ENCODE results near the gene MFAP4.

The MFAP4 gene

DNA sequence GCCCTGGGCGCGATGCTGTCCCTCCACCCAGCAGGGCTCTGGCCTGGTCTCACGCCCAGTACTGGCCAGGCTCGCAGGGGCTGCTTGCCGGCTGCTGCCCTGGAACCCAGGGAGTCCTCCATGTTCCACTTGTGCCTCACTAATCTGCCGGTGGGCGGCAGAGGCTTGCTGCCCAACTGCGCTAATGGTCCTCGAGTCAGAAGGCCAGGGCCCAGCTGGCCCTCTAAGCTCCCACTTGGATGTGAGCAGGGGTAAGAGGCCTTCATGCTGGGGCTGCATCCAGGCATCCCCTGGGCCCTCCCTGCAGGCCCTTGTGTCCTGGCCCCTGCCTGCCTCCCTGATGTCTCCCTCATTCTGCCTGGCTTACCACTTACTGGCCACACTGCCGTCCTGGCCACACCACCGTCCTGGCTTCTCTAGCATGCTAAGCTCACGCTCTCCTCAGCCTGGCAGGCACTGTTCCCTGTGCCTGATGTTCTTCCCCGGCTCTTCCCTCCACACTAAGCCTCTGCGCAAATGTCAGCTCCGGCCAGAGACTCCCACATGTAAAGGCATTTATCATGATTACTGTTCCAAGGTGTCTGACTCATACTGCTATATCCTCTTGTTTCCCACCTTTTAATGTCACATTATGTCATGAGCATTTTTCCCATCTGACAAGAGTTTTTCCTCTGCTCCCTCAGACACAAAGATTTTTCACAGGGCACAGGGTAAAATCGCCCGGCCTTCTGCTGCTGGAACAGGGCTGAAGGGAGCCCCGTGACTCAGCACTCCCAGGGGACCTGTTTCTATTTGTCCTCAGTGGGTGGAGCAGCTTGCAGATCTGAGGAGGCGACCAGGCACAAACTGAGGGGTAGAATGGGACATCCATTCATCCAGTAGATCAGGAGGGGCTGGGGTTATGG, 40.4 kb downstream of the MFAP4 start:
- DNase-seq = no peak

DNA sequence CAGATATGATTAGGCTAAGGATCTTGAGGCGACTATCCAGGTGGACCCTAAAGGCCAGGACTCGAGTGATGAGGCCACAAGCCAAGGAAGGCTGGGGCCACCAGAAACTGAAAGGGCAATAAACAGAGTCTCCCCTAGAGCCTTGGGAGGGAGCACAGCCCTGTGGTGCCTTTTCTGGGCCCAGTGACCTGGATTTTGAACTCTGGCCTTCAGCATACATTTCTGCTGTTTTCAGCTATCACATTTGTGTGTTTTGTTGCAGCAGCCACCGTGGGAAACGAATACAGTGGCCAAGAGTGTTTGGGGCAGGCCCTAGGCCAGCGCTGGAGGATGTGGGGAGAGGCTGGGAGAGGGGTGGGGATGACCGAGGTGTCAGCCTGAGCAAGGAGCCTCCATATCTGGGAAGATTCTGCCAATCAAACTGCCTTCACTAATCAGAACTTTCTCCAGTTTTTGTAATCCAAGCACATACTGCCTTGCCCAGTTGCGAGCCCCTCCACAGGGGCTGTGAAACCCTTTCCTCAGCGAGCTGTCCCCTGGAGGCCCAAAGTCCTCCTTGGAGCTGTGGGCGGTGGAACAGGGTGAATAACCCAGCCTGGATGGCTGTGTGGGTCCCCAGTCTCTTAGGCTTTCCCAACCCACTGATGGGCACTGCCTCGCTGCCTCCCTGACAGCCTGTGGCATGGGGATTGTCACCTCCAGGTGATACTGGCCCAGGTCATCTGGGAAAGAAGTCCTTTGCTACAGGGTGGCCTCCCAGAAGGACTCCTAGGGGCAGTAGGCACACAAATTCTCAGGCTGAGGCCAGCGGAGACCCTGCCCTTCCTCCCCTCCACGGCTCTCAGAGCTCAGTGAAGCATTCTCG, 41.3 kb downstream of the MFAP4 start:
- no peak for DNase-seq

DNA sequence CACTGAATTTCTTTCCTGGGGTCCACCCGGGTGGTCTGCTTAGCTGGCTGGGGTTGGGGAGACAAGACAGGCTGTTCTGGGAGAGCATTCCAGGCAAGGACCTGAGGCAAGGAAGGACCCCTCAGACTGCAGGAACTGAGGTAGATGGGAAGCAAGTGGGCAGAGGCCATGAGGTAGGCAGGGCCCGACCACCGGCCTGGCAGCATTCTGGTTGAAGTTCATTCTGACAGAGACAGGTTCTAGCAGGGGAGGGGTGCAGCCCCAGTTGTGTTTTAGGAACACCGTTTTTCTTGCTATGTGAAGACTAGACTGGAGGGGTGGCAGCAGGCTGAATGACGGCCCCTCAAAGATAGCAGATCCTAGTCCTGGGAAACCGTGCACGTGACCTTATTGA, 41.9 kb downstream of the MFAP4 start:
- no peak for DNase-seq

DNA sequence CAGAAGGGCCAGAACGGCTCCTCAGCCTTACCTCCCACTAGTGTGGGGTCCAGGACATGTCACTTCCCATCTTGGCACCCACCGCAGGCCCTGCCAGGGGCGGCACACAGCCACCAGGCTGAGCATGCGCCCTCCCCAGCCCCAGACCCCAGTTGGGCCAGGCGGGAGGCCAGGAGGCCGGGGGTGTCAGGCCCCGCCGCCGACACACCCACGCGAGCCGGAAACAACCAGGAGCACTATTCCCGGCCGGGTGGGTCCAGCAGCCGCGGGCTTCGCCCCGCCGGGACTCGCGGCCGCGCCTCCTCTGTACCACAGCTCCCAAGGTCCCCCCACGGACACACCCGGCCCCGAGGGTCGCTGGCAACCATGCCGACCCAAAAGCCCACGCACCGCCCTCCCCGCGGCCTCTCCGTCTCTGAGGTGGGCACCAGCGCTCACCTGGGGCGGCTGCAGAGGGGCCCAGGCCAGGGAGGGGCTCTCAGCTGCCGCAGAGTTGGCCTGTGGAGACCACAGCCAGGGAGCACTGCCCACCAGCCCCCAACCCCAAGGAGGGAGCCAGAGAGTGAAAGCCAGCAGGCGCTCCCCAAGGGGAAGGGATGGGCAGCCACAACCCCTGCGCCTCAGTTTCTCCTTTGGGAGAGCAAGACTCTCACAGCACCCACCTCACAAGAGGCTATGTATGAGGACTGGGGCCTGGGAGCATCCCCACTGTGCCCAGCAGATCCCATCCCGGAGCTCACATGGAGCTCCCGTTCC, 42.5 kb downstream of the MFAP4 start:
- DNase-seq = no peak

DNA sequence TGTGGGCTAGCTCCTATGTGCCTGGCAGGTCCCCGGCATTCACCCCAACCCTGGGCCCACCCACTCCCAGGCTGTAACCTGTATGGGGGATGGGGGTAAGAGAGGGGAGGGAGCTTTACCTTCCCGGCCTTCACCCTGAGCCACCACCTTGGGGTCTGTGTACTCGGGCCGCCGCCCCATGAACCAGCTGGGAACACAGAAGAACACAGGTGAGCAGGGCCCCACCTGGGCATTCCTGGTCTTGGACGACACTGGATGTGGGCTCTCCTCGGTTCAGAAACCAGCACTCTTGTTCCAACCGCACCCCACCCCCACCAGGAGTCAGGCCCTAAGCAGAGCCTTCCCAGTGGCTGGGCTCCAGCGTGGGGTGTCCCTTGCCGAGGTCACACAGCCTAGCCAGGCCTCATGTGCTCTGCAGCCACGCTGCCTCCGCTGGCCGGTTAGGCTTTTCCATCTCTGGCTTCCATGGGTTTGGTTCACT, 43.3 kb downstream of the MFAP4 start:
- DNase-seq = no peak

DNA sequence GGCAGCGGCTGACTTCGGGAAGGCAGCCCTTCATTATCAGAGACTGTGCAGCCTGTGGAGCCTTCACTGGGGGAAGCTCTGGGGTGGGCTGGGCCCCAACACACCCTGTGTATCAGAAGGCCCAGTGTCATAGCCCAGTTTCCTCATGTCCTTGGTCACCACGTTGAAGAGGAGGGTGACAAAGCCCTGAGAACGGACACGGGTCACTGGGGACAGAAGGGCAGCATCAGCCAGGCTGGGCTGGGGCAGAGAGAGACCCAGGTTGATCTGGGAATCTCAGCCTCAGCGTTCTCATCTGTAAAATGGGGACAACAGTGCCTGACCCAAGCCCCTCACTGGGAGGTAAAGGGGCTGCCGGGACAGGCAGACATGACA, 43.7 kb downstream of the MFAP4 start:
- DNase-seq = no peak

DNA sequence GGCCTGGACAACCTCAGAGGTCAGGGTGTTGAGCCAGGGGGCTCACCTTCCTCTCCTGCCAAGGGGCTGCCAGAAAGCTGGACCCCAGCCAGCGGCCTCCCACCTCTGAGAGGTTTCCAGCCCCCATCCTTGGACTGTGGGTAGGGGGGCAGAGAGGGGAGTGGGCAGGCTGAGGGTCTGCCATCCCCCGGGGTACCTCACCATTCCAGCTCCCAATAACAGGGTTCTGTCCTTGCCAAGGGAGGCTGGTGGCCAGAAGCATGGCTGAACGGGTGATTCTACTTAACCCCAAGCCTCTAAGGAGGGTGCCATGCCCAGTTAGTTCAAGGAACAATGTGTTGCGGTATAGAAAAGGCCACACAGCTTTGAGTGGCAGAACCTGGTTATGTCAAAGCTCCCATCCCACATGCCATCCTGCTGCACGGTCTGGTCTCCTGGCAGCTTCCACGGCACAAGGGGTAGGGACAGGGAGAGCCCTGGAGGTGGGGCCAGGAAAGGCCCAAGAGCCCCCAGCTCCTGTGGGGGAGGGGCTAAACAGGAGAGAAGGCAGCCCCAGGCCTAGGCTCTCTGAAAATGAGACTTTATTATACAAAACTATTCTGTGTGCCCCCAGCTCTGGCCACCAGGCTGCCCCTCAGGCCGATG, 44.3 kb downstream of the MFAP4 start:
- peak; percentile 44 for DNase-seq

DNA sequence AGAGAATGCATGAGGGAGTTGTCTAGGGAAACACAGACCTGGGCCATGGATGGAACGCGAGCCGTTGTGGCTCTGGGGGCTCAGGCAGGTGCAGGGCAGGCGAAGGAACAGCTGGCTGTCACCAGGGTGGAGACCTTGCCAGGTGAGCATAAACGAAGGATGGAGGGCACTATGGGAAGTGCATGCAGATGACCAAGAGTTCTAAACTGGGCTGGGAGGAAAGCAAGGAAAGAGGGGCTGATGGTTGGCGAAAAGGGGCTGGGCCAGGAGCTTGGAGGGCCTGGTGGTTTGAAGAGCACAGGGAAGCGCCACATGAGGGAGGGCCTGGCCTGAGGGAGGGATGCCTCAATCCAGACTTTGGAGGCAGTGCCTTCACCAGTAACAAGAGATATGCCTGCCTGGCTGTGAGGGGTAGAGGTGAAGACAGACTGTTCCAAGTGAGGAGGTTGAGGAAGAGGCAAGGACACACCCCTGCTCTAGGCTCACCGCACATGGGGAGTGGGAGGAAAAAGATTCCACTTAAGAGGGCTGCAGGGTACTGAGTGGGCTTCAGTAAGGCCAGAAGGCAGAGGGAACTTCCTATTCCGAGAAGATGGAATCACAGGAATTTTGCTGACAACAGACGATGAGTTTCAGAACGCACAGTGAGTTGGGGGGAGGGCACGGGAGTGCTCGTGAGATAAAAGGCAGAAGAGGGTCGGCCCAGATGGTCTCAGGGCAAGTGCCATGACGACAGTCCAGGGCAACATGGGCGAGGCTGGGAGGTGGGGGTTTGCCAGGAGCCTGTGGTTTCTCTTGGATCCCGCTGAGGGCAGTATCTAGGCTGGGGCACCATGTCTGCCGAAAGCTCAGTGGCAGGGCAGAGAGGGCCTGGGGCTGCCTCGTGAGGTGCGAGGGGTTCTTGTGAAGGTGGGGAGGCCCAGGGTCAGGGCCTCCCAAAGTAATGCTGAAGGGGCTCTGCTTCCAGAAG, 45.1 kb downstream of the MFAP4 start:
- peak; percentile 39 for DNase-seq

DNA sequence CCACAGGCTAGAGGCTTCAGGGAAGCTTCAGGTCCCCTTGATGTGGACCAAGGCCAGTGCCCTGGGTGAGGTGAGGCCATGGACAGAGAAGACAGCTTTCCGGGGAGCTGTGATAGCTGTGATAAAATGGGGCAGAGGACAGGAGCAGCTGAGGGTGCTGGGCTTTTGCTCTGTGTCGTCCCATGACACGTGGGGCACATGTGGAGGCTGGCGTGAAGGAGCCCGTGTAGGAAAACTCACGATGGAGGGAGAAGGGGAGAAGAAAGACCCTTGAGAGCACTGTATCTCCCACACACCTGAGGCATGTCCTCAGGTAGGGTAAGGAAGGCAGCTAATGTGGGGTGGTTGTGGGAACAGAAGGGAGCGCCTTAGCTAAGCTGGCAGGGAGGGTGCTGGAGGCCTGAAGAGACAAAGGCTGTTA, 45.8 kb downstream of the MFAP4 start:
- no peak for DNase-seq

DNA sequence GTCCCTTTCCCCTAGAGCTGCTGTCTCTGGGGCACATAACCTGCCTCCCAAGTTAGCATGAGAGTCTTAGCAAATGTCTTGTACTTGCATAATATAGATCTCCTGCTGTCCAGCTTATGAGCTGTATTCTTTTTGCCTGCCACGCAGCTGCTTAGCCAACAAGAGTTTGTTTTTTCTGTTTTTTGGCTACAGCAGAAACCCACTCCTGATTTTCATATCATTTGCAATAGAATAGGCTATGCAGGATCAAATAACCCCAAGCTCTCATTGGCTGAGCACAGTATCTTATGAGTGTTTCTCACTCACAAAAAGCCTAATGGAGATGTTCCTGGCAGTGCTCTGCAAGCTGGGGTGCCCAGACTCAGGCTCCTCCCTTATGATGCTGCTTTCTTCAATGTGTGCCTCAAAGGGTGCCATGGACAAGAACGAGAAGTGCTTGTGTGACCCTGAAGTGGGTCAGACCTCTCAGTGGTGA, 47.6 kb downstream of the MFAP4 start:
- DNase-seq = no peak

DNA sequence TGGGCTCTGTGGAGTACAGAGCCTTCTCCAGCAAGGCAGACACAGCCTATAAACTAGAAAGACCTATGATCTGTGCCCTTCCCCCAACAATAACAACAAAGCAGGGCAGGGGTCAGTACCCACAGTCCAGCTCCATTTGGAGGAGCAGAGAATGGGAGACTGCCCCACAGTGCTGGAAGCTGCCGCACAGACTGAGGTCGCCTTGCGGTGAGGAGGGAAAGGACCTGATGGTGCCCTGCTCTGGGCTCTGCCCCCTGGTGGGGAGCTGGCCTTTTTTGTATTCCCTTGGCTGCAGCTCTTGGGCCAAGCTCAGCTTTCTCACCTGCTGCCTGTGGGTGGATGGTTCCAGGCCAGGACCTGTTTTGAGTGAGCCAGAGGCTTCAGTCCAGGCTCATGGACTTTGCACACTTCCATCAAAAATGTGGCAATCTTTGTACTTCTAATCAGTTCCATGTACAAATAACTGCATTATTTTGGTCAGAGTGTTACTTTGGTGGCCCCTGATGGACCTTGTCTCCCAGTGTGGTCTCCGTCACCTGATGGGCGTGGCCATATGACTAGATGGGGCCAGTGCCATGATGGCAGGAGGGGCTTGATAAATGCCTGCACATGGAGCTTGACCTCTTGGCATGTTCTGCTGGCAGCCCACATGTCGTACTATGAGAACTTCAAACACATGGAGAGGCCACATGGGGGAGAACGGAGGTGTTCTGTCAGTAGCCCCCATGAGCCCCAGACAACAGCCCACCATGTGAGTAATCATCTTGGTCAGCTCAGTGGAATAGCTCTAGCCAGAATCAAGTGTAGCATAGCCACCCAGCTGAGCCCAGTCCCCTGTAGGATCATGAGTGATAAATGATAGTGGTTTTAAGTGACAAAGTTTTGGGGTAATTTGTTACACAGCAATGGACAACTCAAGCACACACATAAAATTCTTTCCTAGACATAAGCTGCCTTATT, 48.7 kb downstream of the MFAP4 start:
- DNase-seq = peak; percentile 91

DNA sequence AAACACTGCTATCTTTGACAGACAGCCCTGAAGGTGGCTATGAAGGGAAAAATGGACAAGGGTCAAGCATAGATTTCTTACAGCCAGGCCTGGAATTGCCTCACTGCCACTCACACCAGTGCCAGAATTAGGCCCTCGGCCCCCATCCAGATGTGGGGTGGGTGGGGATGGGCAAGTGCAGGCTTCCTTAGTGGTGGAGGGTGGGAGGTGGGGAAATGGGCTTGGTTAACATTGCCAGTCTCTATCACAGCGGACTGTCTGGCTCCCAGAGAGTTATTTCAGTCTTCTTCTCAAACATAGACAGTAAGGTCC, 49.3 kb downstream of the MFAP4 start:
- no peak for DNase-seq

DNA sequence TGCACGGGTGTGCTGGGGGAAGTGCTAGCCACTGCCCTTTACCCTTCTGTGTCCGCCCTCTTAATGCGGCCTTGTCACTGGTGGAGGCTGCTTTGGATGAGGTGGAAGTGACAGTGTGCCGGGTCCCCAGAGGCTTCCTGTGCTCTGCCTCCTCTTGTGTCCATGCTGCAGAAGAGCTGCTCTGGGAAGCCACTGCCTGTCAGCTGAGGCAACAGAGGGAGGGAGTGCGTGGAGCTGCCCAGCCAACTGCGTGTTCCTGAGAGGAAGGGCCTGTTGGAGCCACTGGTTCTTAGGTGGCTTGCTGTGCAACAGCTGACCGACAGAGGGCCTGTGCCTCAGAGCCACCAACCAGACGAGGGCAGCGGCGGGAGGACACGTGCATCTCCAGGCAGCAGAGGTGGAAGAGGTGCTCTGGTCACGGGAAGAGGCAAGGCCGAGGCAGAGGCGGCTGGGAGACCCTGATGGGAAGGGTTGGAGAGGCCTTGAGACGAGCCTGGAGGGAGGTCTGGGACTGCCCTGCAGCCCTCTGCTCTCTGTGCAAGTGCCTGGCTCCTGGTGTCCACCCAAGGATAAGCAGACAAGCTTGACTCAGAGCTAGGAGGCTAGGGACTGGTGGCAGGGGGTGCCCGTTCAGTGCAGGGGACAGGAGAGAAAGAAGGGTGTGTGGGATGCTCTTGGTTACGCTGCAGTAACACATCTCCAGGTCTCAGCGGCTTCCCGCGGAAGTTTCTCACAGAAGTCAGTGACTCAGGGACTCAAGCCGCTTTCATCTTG, 49.9 kb downstream of the MFAP4 start:
- no peak for DNase-seq

DNA sequence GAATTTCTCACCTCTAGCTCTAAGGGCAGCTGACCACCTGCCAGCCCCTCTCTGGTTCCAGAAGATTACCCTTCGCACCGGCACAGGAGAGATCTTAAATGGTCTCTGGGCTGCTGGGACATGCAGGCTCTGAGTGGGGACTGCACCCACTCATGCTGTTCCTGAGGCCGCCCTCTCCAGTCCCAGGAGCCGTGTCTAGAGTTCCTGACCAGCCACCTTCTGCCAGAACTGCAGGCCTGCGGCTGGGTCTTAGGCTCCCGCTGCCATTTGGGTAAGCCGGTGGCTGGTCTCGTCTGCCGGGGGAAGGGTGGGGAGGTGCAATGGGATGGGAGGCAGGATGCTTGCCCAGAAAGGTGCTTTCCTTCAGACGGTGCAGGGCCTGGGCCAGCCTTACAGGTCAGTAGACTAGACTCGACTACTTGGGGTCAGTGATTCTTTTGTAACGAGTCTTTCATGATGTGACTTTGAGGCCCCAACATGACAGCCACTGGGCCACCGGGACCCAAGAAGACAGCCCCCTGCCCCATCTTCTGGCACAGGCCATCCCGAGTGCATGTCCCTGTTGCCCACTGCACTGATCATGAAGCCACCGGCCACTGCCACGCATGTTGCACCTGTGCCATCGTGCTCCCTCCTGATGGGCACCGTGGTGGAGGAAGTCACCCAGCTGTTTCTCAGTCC, 50.9 kb downstream of the MFAP4 start:
- no peak for DNase-seq

DNA sequence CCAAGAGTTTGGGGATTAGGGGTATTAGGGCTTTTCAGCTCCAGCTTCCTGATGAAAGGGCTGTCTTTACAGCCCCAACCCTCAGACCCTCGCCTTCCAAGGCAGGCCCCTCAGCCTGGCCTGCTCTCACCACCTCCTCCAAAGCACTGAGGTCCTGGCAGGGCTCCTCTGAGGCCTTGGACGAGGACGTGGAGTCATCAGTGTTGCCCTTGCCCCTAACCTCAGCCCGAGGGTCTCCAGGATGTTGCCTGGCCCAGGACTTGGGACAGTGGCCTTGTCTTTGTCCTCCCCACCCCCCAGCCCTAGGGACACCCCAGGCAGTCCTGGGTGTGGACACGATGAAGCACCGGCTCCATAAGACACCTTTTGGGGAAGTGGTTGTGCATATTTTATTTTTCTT, 52.7 kb downstream of the MFAP4 start:
- no peak for DNase-seq

DNA sequence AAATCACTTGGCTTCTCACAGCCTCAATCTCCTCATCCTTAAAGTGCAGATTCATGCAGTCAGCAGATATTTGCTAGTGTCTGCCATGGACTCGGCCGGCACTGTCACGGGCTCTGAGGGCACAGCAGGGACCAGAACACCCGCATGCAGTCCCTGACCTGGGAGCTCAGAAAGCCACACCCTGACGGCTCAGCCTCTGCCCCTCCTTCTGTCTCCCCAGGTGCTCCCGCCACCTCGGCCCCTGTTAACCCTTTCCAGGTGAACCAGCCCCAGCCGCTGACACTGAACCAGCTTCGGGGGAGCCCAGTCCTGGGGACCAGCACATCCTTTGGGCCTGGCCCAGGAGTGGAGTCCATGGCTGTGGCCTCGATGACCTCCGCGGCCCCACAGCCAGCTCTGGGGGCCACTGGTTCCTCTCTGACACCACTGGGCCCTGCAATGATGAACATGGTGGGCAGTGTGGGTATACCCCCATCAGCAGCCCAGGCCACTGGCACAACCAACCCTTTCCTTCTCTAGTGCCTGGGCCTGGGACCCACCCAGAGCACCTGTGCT, 53.2 kb downstream of the MFAP4 start:
- no peak for DNase-seq
